PFSK-1 (cell line): ENCODE data around the gene CCDC188.

Experiments
- FOXP2 ChIP-seq: optimal IDR thresholded peaks from 2 replicates; pipeline ENCODE3; 2011; ENCODE audit warnings: borderline replicate concordance, control low read depth, inconsistent platforms; ENCODE audit not compliant: insufficient read depth; ENCODE audit errors: extremely low read length, extremely low read depth
- POLR2AphosphoS5 ChIP-seq: IDR thresholded peaks from 2 replicates; pipeline ENCODE4 v1.6.1; 2012; ENCODE audit warnings: low read depth, mild to moderate bottlenecking, control low read depth, low read length, moderate library complexity
- REST ChIP-seq, 2 experiments: IDR thresholded peaks; 2 replicates each; pipeline versions ENCODE4 v1.6.1 to v1.8.0; 2011 to 2012; ENCODE audit warnings: low read depth in 2 of 2, low read length in 2 of 2, control low read depth in 1 of 2, inconsistent platforms in 1 of 2, mild to moderate bottlenecking in 1 of 2, moderate library complexity in 1 of 2; ENCODE audit not compliant: insufficient read depth in 1 of 2
- SIN3A ChIP-seq: IDR thresholded peaks from 2 replicates; pipeline ENCODE4 v1.6.1; 2012; ENCODE audit warnings: mild to moderate bottlenecking, low read length, moderate library complexity, borderline replicate concordance; ENCODE audit not compliant: insufficient read depth
- TAF1 ChIP-seq: IDR thresholded peaks from 2 replicates; pipeline ENCODE4 v1.6.1; 2012; ENCODE audit warnings: low read length, control low read depth, borderline replicate concordance; ENCODE audit not compliant: insufficient read depth

The CCDC188 gene

GRCh38 chr22:20197407-20198030 is 46.7 kb upstream of the CCDC188 start:
- TF ChIP-seq TAF1 (no peak), SIN3A (no peak), REST (IDR thresholded peaks at IDR 0.05; ENCODE audit: insufficient read depth in 1 of 2, low read depth in 2 of 2, low read length in 2 of 2) (no peak), FOXP2 (no peak), POLR2AphosphoS5 (no peak)

GRCh38 chr22:20196094-20196842 is 45.4 kb upstream of the CCDC188 start:
- TF ChIP-seq SIN3A (no peak), TAF1 (no peak), FOXP2 (no peak), REST (IDR thresholded peaks at IDR 0.05; ENCODE audit: insufficient read depth in 1 of 2, low read depth in 2 of 2, low read length in 2 of 2) (no peak), POLR2AphosphoS5 (no peak)

GRCh38 chr22:20194681-20195593 is 44.1 kb upstream of the CCDC188 start:
- TF ChIP-seq REST (IDR thresholded peaks at IDR 0.05; ENCODE audit: insufficient read depth in 1 of 2, low read depth in 2 of 2, low read length in 2 of 2), result no peak
- no peak for TF ChIP-seq POLR2AphosphoS5
- no peak for TF ChIP-seq FOXP2
- TF ChIP-seq TAF1, result no peak
- TF ChIP-seq SIN3A, result no peak

- TF ChIP-seq SIN3A, result no peak
- no peak for TF ChIP-seq TAF1
- no peak for TF ChIP-seq POLR2AphosphoS5
- no peak for TF ChIP-seq REST (IDR thresholded peaks at IDR 0.05; ENCODE audit: insufficient read depth in 1 of 2, low read depth in 2 of 2, low read length in 2 of 2)
- TF ChIP-seq FOXP2, result no peak
Measured at GRCh38 chr22:20193761-20194494, 43.1 kb upstream of the CCDC188 start.
